MM.1S (cell line): ENCODE results near the gene KRAS.

Experiments
- DNase-seq: peaks from one replicate; pipeline ENCODE4 v3.0.0-alpha.2; 2015
- H2AFZ ChIP-seq: fragments of 300-600 bp; sonication (generic); 2 replicates; pipeline ENCODE4 v1.6.0; 2016; ENCODE audit warnings: antibody characterized with exemption, low read length
- H3F3A ChIP-seq: fragments of 300-600 bp; sonication (generic); 2 replicates; pipeline ENCODE4 v1.6.1; 2016; ENCODE audit warnings: mild to moderate bottlenecking, antibody characterized with exemption, low read length, moderate library complexity, mixed read lengths; ENCODE audit not compliant: insufficient read depth
- H3K27ac ChIP-seq: fragments of 300-600 bp; sonication (generic); 2 replicates; pipeline ENCODE4 v1.5.1; 2016; ENCODE audit warnings: mild to moderate bottlenecking, low read length
- H3K27me3 ChIP-seq: fragments of 300-600 bp; sonication (generic); replicated peaks from 2 replicates; pipeline ENCODE4 v1.6.0; 2016; ENCODE audit warnings: low read length; ENCODE audit not compliant: insufficient read depth
- H3K36me3 ChIP-seq: fragments of 300-600 bp; sonication (generic); replicated peaks from 2 replicates; pipeline ENCODE4 v1.6.1; 2016; ENCODE audit warnings: mild to moderate bottlenecking, low read length, mixed read lengths; ENCODE audit not compliant: insufficient read depth
- H3K4me1 ChIP-seq: fragments of 300-600 bp; sonication (generic); 2 replicates; pipeline ENCODE4 v1.6.1; 2016; ENCODE audit warnings: low read length, mixed read lengths
- H3K4me2 ChIP-seq: fragments of 300-600 bp; sonication (generic); 2 replicates; pipeline ENCODE4 v1.6.0; 2016; ENCODE audit warnings: low read depth, low read length
- H3K4me3 ChIP-seq: fragments of 300-600 bp; sonication (generic); 2 replicates; pipeline ENCODE4 v1.5.1; 2016; ENCODE audit warnings: low read length, mixed read lengths
- H3K79me2 ChIP-seq: fragments of 300-600 bp; sonication (generic); 2 replicates; pipeline ENCODE4 v1.6.1; 2016; ENCODE audit warnings: mixed run types, low read length, mixed read lengths
- H3K9ac ChIP-seq: fragments of 300-600 bp; sonication (generic); 2 replicates; pipeline ENCODE4 v1.6.1; 2016; ENCODE audit warnings: low read length, mixed read lengths
- H3K9me2 ChIP-seq: fragments of 300-600 bp; sonication (generic); replicated peaks from 2 replicates; pipeline ENCODE4 v1.6.1; 2016; ENCODE audit warnings: mild to moderate bottlenecking, low read length, mixed read lengths; ENCODE audit not compliant: insufficient read depth
- H3K9me3 ChIP-seq: fragments of 300-600 bp; sonication (generic); replicated peaks from 2 replicates; pipeline ENCODE4 v1.6.1; 2016; ENCODE audit warnings: mild to moderate bottlenecking, low read length, mixed read lengths; ENCODE audit not compliant: insufficient read depth
- H4K20me1 ChIP-seq: fragments of 300-600 bp; sonication (generic); 2 replicates; pipeline ENCODE4 v1.6.1; 2016; ENCODE audit warnings: mild to moderate bottlenecking, low read length, moderate library complexity, mixed read lengths; ENCODE audit not compliant: insufficient read depth
- CTCF ChIP-seq: fragments of 300-600 bp; sonication (generic); IDR thresholded peaks from 2 replicates; pipeline ENCODE4 v1.5.1; 2016; ENCODE audit warnings: antibody characterized with exemption, low read length, mixed read lengths
- EZH2 ChIP-seq: fragments of 300-600 bp; sonication (generic); optimal IDR thresholded peaks from 2 replicates; pipeline ENCODE3; 2017; ENCODE audit warnings: low read depth, mild to moderate bottlenecking, antibody characterized with exemption, low read length, mixed read lengths
- EZH2phosphoT487 ChIP-seq: fragments of 300-600 bp; sonication (generic); IDR thresholded peaks from 2 replicates; pipeline ENCODE4 v1.6.1; 2018; ENCODE audit warnings: antibody characterized with exemption, low read length

KRAS gene

GRCh38 chr12:25249931-25250738 lies 594 bp downstream of the KRAS start:
- Histone ChIP-seq H3K36me3 (no peaks in the 10 kb centered on the region), H3K9ac (peak overlapping the region; percentile 99), H3K4me3 (peak overlapping the region; percentile 98), H3K9me2 (no peaks in the 10 kb centered on the region), H3K27ac (peak overlapping the region; percentile 98), H3K4me1 (peaks cover 8% of the 10 kb centered on the region), H3K4me2 (peak overlapping the region; percentile 62), H3K9me3 (no peaks in the 10 kb centered on the region), H2AFZ (no peak overlapping the region), H4K20me1 (0 out of 2 replicates have a peak, but pooled peaks cover 11% of the 10 kb centered on the region), H3K27me3 (no peaks in the 10 kb centered on the region), H3K79me2 (peaks cover 51% of the 10 kb centered on the region), H3F3A (peaks cover 14% of the 10 kb centered on the region)
- TF ChIP-seq EZH2phosphoT487, result no peak
- TF ChIP-seq CTCF, result no peak
- no peak for TF ChIP-seq EZH2
- peak; percentile 84 for DNase-seq

- TF ChIP-seq EZH2phosphoT487, result no peak
- no peak for TF ChIP-seq CTCF
- no peak for TF ChIP-seq EZH2
- Histone ChIP-seq H3K4me1 (peaks cover 8% of the 10 kb centered on the region), H3K79me2 (peaks cover 65% of the 10 kb centered on the region), H3K27me3 (no peaks in the 10 kb centered on the region), H4K20me1 (0 out of 2 replicates have a peak, but pooled peaks cover 11% of the 10 kb centered on the region), H3K4me2 (peak overlapping the region; percentile 62; the same call in 1 of the 2 replicates), H3K9ac (no peak overlapping the region), H3K27ac (no peak overlapping the region), H3K36me3 (peaks cover 4% of the 10 kb centered on the region; the same call in 1 of the 2 replicates), H3K9me2 (no peaks in the 10 kb centered on the region), H3F3A (peaks cover 14% of the 10 kb centered on the region), H3K9me3 (no peaks in the 10 kb centered on the region), H3K4me3 (no peak overlapping the region), H2AFZ (no peak overlapping the region)
- DNase-seq, result no peak
Observed at GRCh38 chr12:25248732-25249131, 2.0 kb downstream of the KRAS start.

- DNase-seq, result no peak
- Histone ChIP-seq H3K4me2 (no peak overlapping the region), H2AFZ (no peak overlapping the region), H3K4me3 (no peak overlapping the region), H3F3A (peaks cover 14% of the 10 kb centered on the region), H3K36me3 (peaks cover 4% of the 10 kb centered on the region; the same call in 1 of the 2 replicates), H3K27me3 (no peaks in the 10 kb centered on the region), H3K9me2 (no peaks in the 10 kb centered on the region), H3K27ac (no peak overlapping the region), H3K4me1 (peaks cover 8% of the 10 kb centered on the region), H3K9ac (no peak overlapping the region), H3K9me3 (no peaks in the 10 kb centered on the region), H3K79me2 (peaks cover 71% of the 10 kb centered on the region), H4K20me1 (0 out of 2 replicates have a peak, but pooled peaks cover 11% of the 10 kb centered on the region)
- no peak for TF ChIP-seq CTCF
- no peak for TF ChIP-seq EZH2phosphoT487
- TF ChIP-seq EZH2, result no peak
Observed at GRCh38 chr12:25248137-25248536, 2.6 kb downstream of the KRAS start.
